RPMI8226 (cell line): ENCODE measurements around the gene MRPL1.

Experiments
- DNase-seq: peaks from one replicate; pipeline ENCODE4 v3.0.0-alpha.2; 2015

MRPL1 gene

GRCh38 chr4:77862478-77863216, at the start of gene MRPL1:
Gene MRPL1 (plus strand): TSS chr4:77862830. CDS start chr4:77862849, 19 bp downstream.
- DNase-seq, result peak; percentile 91

GRCh38 chr4:77815636-77816035, 47.0 kb upstream of the MRPL1 start:
- DNase-seq, result peak; percentile 52

GRCh38 chr4:77816546-77816945, 46.1 kb upstream of the MRPL1 start:
- no peak for DNase-seq

- DNase-seq, result peak; percentile 65
These were observed 45.1 kb upstream of the MRPL1 start for GRCh38 chr4:77817304-77818072.

GRCh38 chr4:77818073-77818601, 44.5 kb upstream of the MRPL1 start:
- peak; percentile 76 for DNase-seq

GRCh38 chr4:77818602-77819403, 43.8 kb upstream of the MRPL1 start, which contains the start of gene CNOT6L:
Gene CNOT6L (minus strand): TSS chr4:77819368. CDS start chr4:77819308, 60 bp downstream.
- peak; percentile 70 for DNase-seq

GRCh38 chr4:77819404-77819842, 43.2 kb upstream of the MRPL1 start:
- DNase-seq, result peak; percentile 57

- peak; percentile 92 for DNase-seq
These were observed 42.6 kb upstream of the MRPL1 start for GRCh38 chr4:77819843-77820648.

GRCh38 chr4:77820649-77821561, 41.7 kb upstream of the MRPL1 start:
- peak; percentile 14 for DNase-seq

- DNase-seq, result peak; percentile 17
These were observed 40.9 kb upstream of the MRPL1 start for GRCh38 chr4:77821775-77822174.

GRCh38 chr4:77826275-77826674, 36.4 kb upstream of the MRPL1 start:
- DNase-seq, result no peak

- no peak for DNase-seq
These were observed 35.3 kb upstream of the MRPL1 start for GRCh38 chr4:77827343-77827742.

GRCh38 chr4:77833126-77833724, 29.4 kb upstream of the MRPL1 start:
- no peak for DNase-seq

- DNase-seq, result no peak
These were observed 28.2 kb upstream of the MRPL1 start for GRCh38 chr4:77834403-77834802.

- DNase-seq, result no peak
These were observed 19.0 kb upstream of the MRPL1 start for GRCh38 chr4:77843628-77844027.

GRCh38 chr4:77844363-77844762, 18.3 kb upstream of the MRPL1 start:
- no peak for DNase-seq

- no peak for DNase-seq
These were observed 17.2 kb upstream of the MRPL1 start for GRCh38 chr4:77845400-77845799.

- DNase-seq, result no peak
These were observed 16.7 kb upstream of the MRPL1 start for GRCh38 chr4:77845929-77846328.

GRCh38 chr4:77848508-77848907, 14.1 kb upstream of the MRPL1 start:
- no peak for DNase-seq

GRCh38 chr4:77849278-77849965, 13.2 kb upstream of the MRPL1 start:
- no peak for DNase-seq
